Astrocyte (in vitro differentiated cells and primary cell): ENCODE measurements around the gene RECQL5.

Source experiments
- EZH2 ChIP-seq: IDR thresholded peaks from 2 replicates; pipeline ENCODE4 v1.6.1; 2012; ENCODE audit warnings: mild to moderate bottlenecking, low read length, inconsistent platforms; ENCODE audit not compliant: insufficient read depth
- TF ChIP-seq, protein P1 (sequence below): IDR thresholded peaks from 2 replicates; pipeline ENCODE4 v1.5.1; 2011; ENCODE audit warnings: low read depth, mild to moderate bottlenecking, inconsistent platforms, low read length, moderate library complexity; ENCODE audit not compliant: insufficient read depth

DNA sequence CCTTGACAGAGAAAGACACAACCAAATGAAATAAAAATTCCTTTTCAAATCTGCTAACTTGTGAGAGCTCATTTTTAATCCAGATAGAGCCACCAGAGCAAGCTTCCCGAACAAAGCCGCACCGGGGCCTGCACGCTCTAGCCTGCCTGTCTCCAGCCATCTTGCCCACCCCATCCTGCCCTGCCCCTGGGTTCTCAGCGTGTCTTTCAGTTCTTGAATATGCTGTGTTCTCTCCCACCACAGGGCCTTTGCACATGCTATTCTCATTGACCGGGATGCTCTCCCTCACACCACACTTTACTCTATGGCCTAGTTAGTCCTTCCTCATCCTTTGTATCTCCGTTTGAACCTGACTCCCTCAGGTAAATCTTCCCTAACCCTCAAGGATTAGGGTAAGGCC is 19.0 kb downstream of the RECQL5 start:
- TF ChIP-seq, protein P1, sequence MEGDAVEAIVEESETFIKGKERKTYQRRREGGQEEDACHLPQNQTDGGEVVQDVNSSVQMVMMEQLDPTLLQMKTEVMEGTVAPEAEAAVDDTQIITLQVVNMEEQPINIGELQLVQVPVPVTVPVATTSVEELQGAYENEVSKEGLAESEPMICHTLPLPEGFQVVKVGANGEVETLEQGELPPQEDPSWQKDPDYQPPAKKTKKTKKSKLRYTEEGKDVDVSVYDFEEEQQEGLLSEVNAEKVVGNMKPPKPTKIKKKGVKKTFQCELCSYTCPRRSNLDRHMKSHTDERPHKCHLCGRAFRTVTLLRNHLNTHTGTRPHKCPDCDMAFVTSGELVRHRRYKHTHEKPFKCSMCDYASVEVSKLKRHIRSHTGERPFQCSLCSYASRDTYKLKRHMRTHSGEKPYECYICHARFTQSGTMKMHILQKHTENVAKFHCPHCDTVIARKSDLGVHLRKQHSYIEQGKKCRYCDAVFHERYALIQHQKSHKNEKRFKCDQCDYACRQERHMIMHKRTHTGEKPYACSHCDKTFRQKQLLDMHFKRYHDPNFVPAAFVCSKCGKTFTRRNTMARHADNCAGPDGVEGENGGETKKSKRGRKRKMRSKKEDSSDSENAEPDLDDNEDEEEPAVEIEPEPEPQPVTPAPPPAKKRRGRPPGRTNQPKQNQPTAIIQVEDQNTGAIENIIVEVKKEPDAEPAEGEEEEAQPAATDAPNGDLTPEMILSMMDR = no peak
- no peak for TF ChIP-seq EZH2
